ENCODE data around the gene DYNC1LI1. TPM values are rescaled to one million over a fixed set of nuclear protein-coding genes. Genes with fewer than 3 reads are reported as not detected.

DYNC1LI1 gene
- 10 to 100 TPM; 34.7 to 36.1 TPM for total RNA-seq

DNA sequence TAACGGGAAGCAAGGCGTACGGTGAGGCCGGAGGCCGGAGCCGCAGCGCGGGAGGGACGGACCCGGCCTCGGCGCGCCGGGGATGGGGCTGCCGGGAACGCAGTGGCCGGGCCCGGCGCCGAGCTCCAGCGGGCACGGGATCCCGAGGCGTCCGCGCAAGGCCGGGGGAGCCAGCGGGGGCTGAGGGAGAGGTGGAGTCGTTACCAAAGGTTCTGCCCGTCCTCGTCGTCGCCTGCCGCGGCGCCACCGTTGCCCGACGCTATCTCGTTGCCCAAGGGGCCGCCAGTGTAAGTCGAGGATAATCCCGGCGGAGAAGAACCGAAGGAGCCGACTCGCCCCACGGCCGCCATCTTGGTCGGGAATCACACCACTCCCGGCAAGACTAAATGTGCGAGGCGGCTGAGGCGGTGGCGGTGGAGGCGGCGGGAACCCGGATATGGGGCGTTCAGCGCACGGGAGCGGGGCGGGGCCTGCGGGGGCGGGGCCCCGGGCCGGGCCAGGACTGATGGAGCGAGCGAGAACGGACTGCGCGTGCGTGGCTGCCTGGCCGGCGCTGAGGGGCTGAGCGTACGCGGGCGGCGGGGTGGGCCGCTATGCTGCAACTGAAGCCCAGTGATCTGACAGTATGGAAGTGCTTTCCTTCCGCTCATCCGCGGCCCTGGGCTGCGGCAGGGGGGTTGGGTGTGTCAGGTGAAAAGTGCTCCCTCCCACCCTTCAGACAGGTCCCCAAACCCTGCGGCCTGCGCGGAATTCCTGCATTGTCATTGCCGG, at the start of gene DYNC1LI1:
Gene DYNC1LI1 (minus strand): TSS at position 438 of the 771 bp plus-strand sequence. CDS start 88 bp downstream, at position 350.
- H3K27ac Mint-ChIP-seq, result peak within 1 kb of the TSS; percentile 92
- DNase-seq, result peak; percentile 97

GRCh38 chr3:32619395-32619794, 48.7 kb upstream of the DYNC1LI1 start:
- H3K36me3 Mint-ChIP-seq, result peaks cover 1% of the 10 kb centered on the region
- H3K27ac Mint-ChIP-seq, result no peak overlapping the region
- no peak for DNase-seq
- no peaks in the 10 kb centered on the region for H3K27me3 Mint-ChIP-seq
- H3K4me3 Mint-ChIP-seq, result no peak overlapping the region
- no peaks in the 10 kb centered on the region for H3K4me1 Mint-ChIP-seq
- H3K9me3 Mint-ChIP-seq, result peaks cover 11% of the 10 kb centered on the region

More for the DNA sequence above, at the start of gene DYNC1LI1:
- Mint-ChIP-seq H3K4me1 (peaks cover 24% of the 10 kb centered on the region), H3K27me3 (no peaks in the 10 kb centered on the region), H3K4me3 (peak within 1 kb of the TSS; percentile 90), H3K9me3 (no peaks in the 10 kb centered on the region), H3K36me3 (peaks cover 11% of the 10 kb centered on the region)

- no peak overlapping the region for H3K27ac Mint-ChIP-seq
- no peak overlapping the region for H3K4me3 Mint-ChIP-seq
- H3K36me3 Mint-ChIP-seq, result peaks cover 1% of the 10 kb centered on the region
- no peaks in the 10 kb centered on the region for H3K4me1 Mint-ChIP-seq
- H3K27me3 Mint-ChIP-seq, result peaks cover 4% of the 10 kb centered on the region
- DNase-seq, result no peak
- peaks cover 11% of the 10 kb centered on the region for H3K9me3 Mint-ChIP-seq
Measured at GRCh38 chr3:32616267-32616962, 45.8 kb upstream of the DYNC1LI1 start.

GRCh38 chr3:32614956-32615355, 44.3 kb upstream of the DYNC1LI1 start:
- H3K36me3 Mint-ChIP-seq, result peaks cover 1% of the 10 kb centered on the region
- H3K27me3 Mint-ChIP-seq, result peaks cover 4% of the 10 kb centered on the region
- DNase-seq, result no peak
- no peak overlapping the region for H3K27ac Mint-ChIP-seq
- no peaks in the 10 kb centered on the region for H3K4me1 Mint-ChIP-seq
- no peak overlapping the region for H3K4me3 Mint-ChIP-seq
- H3K9me3 Mint-ChIP-seq, result peaks cover 7% of the 10 kb centered on the region

- DNase-seq, result no peak
- Mint-ChIP-seq H3K4me3 (no peak overlapping the region), H3K36me3 (no peaks in the 10 kb centered on the region)
Measured at GRCh38 chr3:32613183-32613582, 42.5 kb upstream of the DYNC1LI1 start.

DNA sequence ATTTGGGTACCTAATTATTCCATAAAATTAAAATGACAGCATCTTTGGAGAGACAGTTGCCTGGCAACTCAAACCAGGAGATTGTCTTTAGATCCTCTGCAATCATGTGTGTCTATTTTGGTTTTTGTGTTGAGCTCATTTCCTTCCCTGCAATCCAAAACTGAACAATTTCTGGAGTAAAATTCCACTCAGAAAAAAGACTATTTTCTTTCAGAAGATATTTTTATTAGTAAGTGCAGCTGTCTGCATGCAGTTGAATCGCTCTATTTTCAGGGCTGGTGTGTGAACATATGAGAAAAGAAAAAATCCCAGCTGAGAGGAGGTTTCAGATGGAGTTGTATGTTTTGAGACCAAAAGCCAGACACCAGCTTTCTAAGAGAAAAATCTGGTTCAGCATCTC, 41.9 kb upstream of the DYNC1LI1 start:
- Mint-ChIP-seq H3K36me3 (no peaks in the 10 kb centered on the region), H3K9me3 (no peaks in the 10 kb centered on the region), H3K4me3 (no peak overlapping the region), H3K4me1 (no peaks in the 10 kb centered on the region), H3K27ac (no peak overlapping the region), H3K27me3 (peaks cover 4% of the 10 kb centered on the region)
- DNase-seq, result no peak

More at GRCh38 chr3:32613183-32613582, 42.5 kb upstream of the DYNC1LI1 start:
- Mint-ChIP-seq H3K9me3 (no peaks in the 10 kb centered on the region), H3K4me1 (no peaks in the 10 kb centered on the region), H3K27me3 (peaks cover 4% of the 10 kb centered on the region), H3K27ac (no peak overlapping the region)

DNA sequence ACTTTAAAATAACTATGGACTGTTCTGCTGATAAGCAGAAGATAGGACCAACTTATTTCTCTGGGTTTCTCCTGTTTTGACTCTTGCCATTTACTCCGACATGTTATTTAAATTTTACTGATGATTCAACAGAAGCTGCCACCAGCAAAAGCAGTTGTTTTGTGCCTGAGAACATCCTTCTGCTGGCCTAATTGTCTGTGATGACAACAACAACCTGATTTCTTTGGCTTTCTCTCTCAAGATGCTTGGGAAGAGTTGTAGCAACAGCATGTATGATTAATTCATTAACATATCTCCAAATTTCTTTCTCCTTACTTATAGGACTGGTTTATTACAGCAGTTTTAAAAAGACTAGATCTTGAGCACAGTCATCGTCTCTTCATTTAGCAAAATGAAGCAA, 36.9 kb upstream of the DYNC1LI1 start:
- Mint-ChIP-seq H3K27me3 (peaks cover 4% of the 10 kb centered on the region), H3K4me1 (no peaks in the 10 kb centered on the region), H3K4me3 (no peak overlapping the region), H3K9me3 (no peaks in the 10 kb centered on the region), H3K27ac (no peak overlapping the region), H3K36me3 (no peaks in the 10 kb centered on the region)
- DNase-seq, result no peak

GRCh38 chr3:32606960-32607359, 36.3 kb upstream of the DYNC1LI1 start:
- Mint-ChIP-seq H3K27me3 (peaks cover 1% of the 10 kb centered on the region), H3K36me3 (no peaks in the 10 kb centered on the region), H3K4me3 (no peak overlapping the region), H3K4me1 (no peaks in the 10 kb centered on the region), H3K9me3 (no peaks in the 10 kb centered on the region), H3K27ac (no peak overlapping the region)
- no peak for DNase-seq

DNA sequence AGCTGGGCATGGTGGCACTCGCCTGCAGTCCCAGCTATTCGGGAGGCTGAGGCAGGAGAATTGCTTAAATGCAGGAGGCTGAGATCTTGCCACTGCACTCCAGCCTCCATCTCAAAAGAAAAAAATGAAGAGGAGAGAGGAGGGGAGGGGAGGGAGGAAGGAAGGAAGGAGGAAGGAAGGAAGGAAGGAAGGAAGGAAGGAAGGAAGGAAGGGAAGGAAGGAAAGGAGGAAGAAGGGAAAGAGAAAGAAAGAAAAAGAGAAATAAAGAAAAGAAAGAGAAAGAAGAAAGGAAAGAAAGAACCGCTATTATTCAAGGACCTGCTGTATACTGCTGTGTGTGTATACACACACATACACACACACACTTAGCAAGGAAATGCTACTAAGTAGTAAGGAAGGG, 35.6 kb upstream of the DYNC1LI1 start:
- H3K27ac Mint-ChIP-seq, result no peak overlapping the region
- H3K36me3 Mint-ChIP-seq, result no peaks in the 10 kb centered on the region
- no peak overlapping the region for H3K4me3 Mint-ChIP-seq
- H3K9me3 Mint-ChIP-seq, result no peaks in the 10 kb centered on the region
- no peaks in the 10 kb centered on the region for H3K27me3 Mint-ChIP-seq
- H3K4me1 Mint-ChIP-seq, result no peaks in the 10 kb centered on the region
- no peak for DNase-seq

DNA sequence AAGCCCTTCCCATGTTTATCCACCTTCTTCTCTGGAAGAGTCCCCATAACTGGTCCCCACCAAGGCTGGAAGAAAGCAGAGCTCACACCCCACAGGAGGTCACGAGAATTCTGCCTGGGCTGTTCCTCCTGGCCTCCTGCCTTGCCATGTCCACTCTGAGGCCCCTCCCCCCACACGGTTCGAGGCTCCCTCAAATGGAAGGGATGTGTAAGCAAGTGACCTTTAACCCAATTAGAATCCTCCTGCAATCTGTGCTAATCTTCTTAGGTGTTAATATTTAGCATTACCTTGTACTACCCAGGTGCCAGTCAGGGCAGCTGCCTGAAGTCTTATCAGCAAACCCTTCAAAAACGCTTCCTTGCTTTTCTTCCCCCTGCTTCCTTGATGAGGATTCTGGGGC, 32.4 kb upstream of the DYNC1LI1 start:
- Mint-ChIP-seq H3K36me3 (no peaks in the 10 kb centered on the region), H3K4me1 (no peaks in the 10 kb centered on the region), H3K27me3 (peaks cover 2% of the 10 kb centered on the region), H3K4me3 (no peak overlapping the region), H3K27ac (no peak overlapping the region), H3K9me3 (no peaks in the 10 kb centered on the region)
- DNase-seq, result no peak

DNA sequence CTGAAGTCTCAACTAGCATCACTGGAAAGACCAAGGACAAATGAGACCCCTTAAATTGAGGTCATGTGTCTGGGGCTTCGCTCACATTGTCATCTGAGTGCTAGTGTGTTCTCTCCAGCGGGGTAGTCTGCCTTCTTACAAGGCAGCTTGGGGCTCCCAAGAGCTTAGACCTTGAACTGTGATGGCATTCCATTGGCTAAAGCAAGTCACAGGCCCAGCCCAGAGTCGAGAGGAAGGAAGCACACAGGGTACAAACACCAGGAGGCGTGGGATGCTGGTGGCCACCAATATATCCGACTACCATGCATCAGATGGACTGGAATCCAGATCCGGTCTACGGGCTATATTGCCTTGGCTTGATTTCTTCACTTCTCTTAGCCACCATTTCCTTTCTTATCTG, 31.5 kb upstream of the DYNC1LI1 start:
- H3K4me1 Mint-ChIP-seq, result no peaks in the 10 kb centered on the region
- peaks cover 7% of the 10 kb centered on the region for H3K27me3 Mint-ChIP-seq
- no peak overlapping the region for H3K27ac Mint-ChIP-seq
- H3K36me3 Mint-ChIP-seq, result no peaks in the 10 kb centered on the region
- no peaks in the 10 kb centered on the region for H3K9me3 Mint-ChIP-seq
- no peak overlapping the region for H3K4me3 Mint-ChIP-seq
- DNase-seq, result no peak

DNA sequence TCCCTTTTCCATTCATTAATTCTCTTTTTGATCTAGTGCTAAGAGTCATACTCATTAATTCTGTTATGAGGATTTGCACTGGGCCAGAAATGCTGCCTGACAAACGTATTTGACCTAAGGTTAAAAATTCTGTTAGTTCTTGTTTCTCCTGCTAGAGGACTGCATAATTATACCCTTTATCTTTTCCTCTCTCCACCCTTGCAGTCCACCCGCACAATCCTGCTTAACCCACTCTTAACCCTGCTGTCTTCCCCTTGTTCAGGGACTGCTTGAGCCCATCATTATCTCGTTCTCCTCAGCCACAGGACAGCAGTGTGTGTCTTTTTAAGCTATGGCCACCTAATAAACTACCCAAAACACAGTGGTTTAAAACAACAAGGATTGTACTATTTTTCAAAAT, 31.1 kb upstream of the DYNC1LI1 start:
- no peaks in the 10 kb centered on the region for H3K36me3 Mint-ChIP-seq
- peaks cover 7% of the 10 kb centered on the region for H3K27me3 Mint-ChIP-seq
- H3K4me3 Mint-ChIP-seq, result no peak overlapping the region
- no peaks in the 10 kb centered on the region for H3K9me3 Mint-ChIP-seq
- H3K4me1 Mint-ChIP-seq, result no peaks in the 10 kb centered on the region
- no peak overlapping the region for H3K27ac Mint-ChIP-seq
- DNase-seq, result no peak

DNA sequence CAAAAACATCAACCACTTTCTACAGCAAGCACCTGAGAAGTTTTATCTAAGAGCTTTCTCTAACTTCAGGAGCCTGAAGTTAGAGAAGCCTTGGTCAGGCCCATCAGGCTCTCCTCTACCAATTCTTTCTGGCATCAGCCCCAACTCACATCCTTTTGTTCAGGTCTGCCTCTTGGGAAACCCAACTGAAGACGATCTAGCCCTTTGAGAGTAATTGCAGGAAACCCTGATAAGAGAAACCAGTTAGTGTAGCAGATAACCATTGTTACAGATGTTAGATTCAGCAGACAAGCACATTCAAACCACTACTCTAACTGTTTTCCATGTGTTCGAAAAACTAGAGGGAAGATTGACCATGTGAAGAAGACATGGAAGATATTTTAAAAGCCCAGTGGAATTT, 27.0 kb upstream of the DYNC1LI1 start:
- Mint-ChIP-seq H3K4me1 (no peaks in the 10 kb centered on the region), H3K27ac (no peak overlapping the region), H3K9me3 (no peaks in the 10 kb centered on the region), H3K27me3 (peaks cover 7% of the 10 kb centered on the region), H3K36me3 (no peaks in the 10 kb centered on the region), H3K4me3 (no peak overlapping the region)
- DNase-seq, result no peak

GRCh38 chr3:32596909-32597369, 26.3 kb upstream of the DYNC1LI1 start:
- Mint-ChIP-seq H3K9me3 (no peaks in the 10 kb centered on the region), H3K4me1 (no peaks in the 10 kb centered on the region), H3K4me3 (no peak overlapping the region), H3K27me3 (peaks cover 7% of the 10 kb centered on the region), H3K36me3 (no peaks in the 10 kb centered on the region), H3K27ac (no peak overlapping the region)
- no peak for DNase-seq

- no peaks in the 10 kb centered on the region for H3K9me3 Mint-ChIP-seq
- no peak for DNase-seq
- H3K4me1 Mint-ChIP-seq, result no peaks in the 10 kb centered on the region
- no peaks in the 10 kb centered on the region for H3K36me3 Mint-ChIP-seq
- H3K4me3 Mint-ChIP-seq, result no peak overlapping the region
- no peak overlapping the region for H3K27ac Mint-ChIP-seq
- peaks cover 7% of the 10 kb centered on the region for H3K27me3 Mint-ChIP-seq
Measured at GRCh38 chr3:32596282-32596908, 25.7 kb upstream of the DYNC1LI1 start.
